GM23338 (cell line): ENCODE data around the gene CD7. TPM values are rescaled to one million over a fixed set of nuclear protein-coding genes. Genes with fewer than 3 reads are reported as not detected.

Experiments used
- ATAC-seq: fragments of 200-7000 bp; cut with Tn5 transposase; 3 replicates; pipeline ENCODE4 v1.9.1; 2020
- DNase-seq: peaks from one replicate; pipeline ENCODE4 v3.0.0-alpha.2; 2015; ENCODE audit warnings: low spot score
- H2AFZ ChIP-seq: fragments of 200-600 bp; sonication (generic); 2 replicates; pipeline ENCODE4 v1.8.0; 2016; ENCODE audit warnings: antibody characterized with exemption, mild to moderate bottlenecking, moderate library complexity
- H3F3A ChIP-seq: fragments of 200-600 bp; sonication (generic); replicated peaks from 2 replicates; pipeline ENCODE4 v1.8.0; 2017; ENCODE audit warnings: antibody characterized with exemption, mixed run types, low read depth
- H3K27ac ChIP-seq: fragments of 200-600 bp; sonication (generic); 2 replicates; pipeline ENCODE4 v1.6.1; 2016; ENCODE audit warnings: low read depth
- H3K27me3 ChIP-seq: fragments of 200-600 bp; sonication (generic); 2 replicates; pipeline ENCODE4 v1.8.0; 2016; ENCODE audit warnings: mild to moderate bottlenecking, mixed run types, moderate library complexity; ENCODE audit not compliant: insufficient read depth
- H3K36me3 ChIP-seq: fragments of 200-600 bp; sonication (generic); 2 replicates; pipeline ENCODE4 v1.8.0; 2016; ENCODE audit warnings: mild to moderate bottlenecking; ENCODE audit not compliant: insufficient read depth
- H3K4me1 ChIP-seq: fragments of 200-600 bp; sonication (generic); 2 replicates; pipeline ENCODE4 v1.8.0; 2016; ENCODE audit warnings: mild to moderate bottlenecking, moderate library complexity; ENCODE audit not compliant: insufficient read depth
- H3K4me2 ChIP-seq: fragments of 200-600 bp; sonication (generic); 2 replicates; pipeline ENCODE4 v1.7.1; 2017; ENCODE audit warnings: mixed run types
- H3K4me3 ChIP-seq: fragments of 200-600 bp; sonication (generic); 2 replicates; pipeline ENCODE4 v1.6.1; 2016; ENCODE audit warnings: mixed run types
- H3K79me2 ChIP-seq: fragments of 200-600 bp; sonication (generic); replicated peaks from 2 replicates; pipeline ENCODE4 v1.8.0; 2017; ENCODE audit warnings: mild to moderate bottlenecking; ENCODE audit not compliant: insufficient read depth
- H3K9me2 ChIP-seq: fragments of 200-600 bp; sonication (generic); 2 replicates; pipeline ENCODE4 v1.8.0; 2017; ENCODE audit not compliant: insufficient read depth
- H4K20me1 ChIP-seq: fragments of 200-600 bp; sonication (generic); replicated peaks from 2 replicates; pipeline ENCODE4 v1.8.0; 2017; ENCODE audit warnings: mild to moderate bottlenecking; ENCODE audit not compliant: insufficient read depth
- H3K27ac Mint-ChIP-seq: 2 replicates; pipeline ENCODE4 v1.8.0; 2020; ENCODE audit warnings: inconsistent platforms, mild to moderate bottlenecking, moderate library complexity, mixed read lengths
- H3K27me3 Mint-ChIP-seq: 3 replicates; pipeline ENCODE4 v1.8.0; 2022; ENCODE audit warnings: low read depth, mild to moderate bottlenecking, moderate library complexity, mixed read lengths, inconsistent platforms; ENCODE audit not compliant: insufficient read depth, poor library complexity
- H3K36me3 Mint-ChIP-seq: 3 replicates; pipeline ENCODE4 v1.8.0; 2021; ENCODE audit warnings: low read depth, mild to moderate bottlenecking, inconsistent platforms, moderate library complexity, mixed read lengths
- H3K4me1 Mint-ChIP-seq: 3 replicates; pipeline ENCODE4 v1.8.0; 2020; ENCODE audit warnings: mild to moderate bottlenecking, inconsistent platforms, mixed read lengths
- H3K4me3 Mint-ChIP-seq: 3 replicates; pipeline ENCODE4 v1.8.0; 2021; ENCODE audit warnings: moderate library complexity, mild to moderate bottlenecking, inconsistent platforms, mixed read lengths
- H3K9me3 Mint-ChIP-seq: 3 replicates; pipeline ENCODE4 v1.8.0; 2020; ENCODE audit warnings: moderate library complexity, mild to moderate bottlenecking, inconsistent platforms, mixed read lengths
- ETS1 ChIP-seq: IDR thresholded peaks from 2 replicates; pipeline ENCODE4 v1.6.1; 2016; ENCODE audit warnings: antibody characterized with exemption
- EZH2 ChIP-seq: fragments of 200-600 bp; sonication (generic); IDR thresholded peaks from one replicate; pipeline ENCODE4 v1.8.0; 2017; ENCODE audit warnings: antibody characterized with exemption, mild to moderate bottlenecking, low read depth; ENCODE audit not compliant: unreplicated experiment
- NANOG ChIP-seq: IDR thresholded peaks from 2 replicates; pipeline ENCODE4 v1.6.1; 2016; ENCODE audit warnings: antibody characterized with exemption, borderline replicate concordance
- POLR2AphosphoS5 ChIP-seq: IDR thresholded peaks from 2 replicates; pipeline ENCODE4 v1.6.1; 2016; ENCODE audit warnings: antibody characterized with exemption, low read depth
- STAT1 ChIP-seq: IDR thresholded peaks from one replicate; pipeline ENCODE4 v1.6.1; 2016; ENCODE audit warnings: antibody characterized with exemption; ENCODE audit not compliant: unreplicated experiment
- ZNF114 ChIP-seq: fragments of 250-450 bp; sonication (Bioruptor Pico); IDR thresholded peaks from 2 replicates; pipeline ENCODE4 v1.5.0; 2020; ENCODE audit warnings: mild to moderate bottlenecking, moderate library complexity
- polyA plus RNA-seq: library from polyadenylated mRNA; unstranded; fragments of >200 nt; fragmentation: Nextera tagmentation; extraction: Ambion mirVana; gene quantifications from 2 replicates; pipeline ENCODE4 v1.2.1, GENCODE V29; 2016
- total RNA-seq: library from RNA; depleted of rRNA; stranded (reverse); fragments of >200 nt; shearing (Covaris generic); gene quantifications from 2 replicates; pipeline ENCODE4 v1.2.3, GENCODE V29; 2014; rRNA removed

CD7 gene
- total and polyA plus RNA-seq, 2 experiments from 2014 or later = 0.42 to 0.44 TPM

- no peaks in the 10 kb centered on the region for H3K27me3 ChIP-seq
- H3F3A ChIP-seq = peaks cover 4% of the 10 kb centered on the region; the same call in 1 of the 2 replicates
- H3K27ac ChIP-seq = no peak overlapping the region
- Mint-ChIP-seq H3K27me3 (no peaks in the 10 kb centered on the region), H3K4me1 (peaks cover 26% of the 10 kb centered on the region), H3K9me3 (peaks cover 2% of the 10 kb centered on the region; the same call in 2 of the 3 replicates), H3K27ac (no peak overlapping the region), H3K4me3 (no peak overlapping the region), H3K36me3 (peaks cover 88% of the 10 kb centered on the region)
- peaks cover 89% of the 10 kb centered on the region for H4K20me1 ChIP-seq
- no peaks in the 10 kb centered on the region for H3K9me2 ChIP-seq
- H3K4me1 ChIP-seq = peaks cover 1% of the 10 kb centered on the region
- ATAC-seq (no peak), DNase-seq (no peak)
- peaks cover 98% of the 10 kb centered on the region for H3K79me2 ChIP-seq
- TF ChIP-seq NANOG (no peak), ETS1 (no peak), POLR2AphosphoS5 (no peak), EZH2 (no peak), ZNF114 (no peak), STAT1 (no peak)
- H3K4me2 ChIP-seq = no peak overlapping the region
- H3K36me3 ChIP-seq = peaks cover 42% of the 10 kb centered on the region
- no peak overlapping the region for H3K4me3 ChIP-seq
- no peak overlapping the region for H2AFZ ChIP-seq
Measured at GRCh38 chr17:82266142-82266541, 51.3 kb downstream of the CD7 start.

Other genes with a start within 250 kb of the CD7 start
- 692 and 849 TPM in 2 replicates for gene FASN, start 219.4 kb downstream of the CD7 start, total RNA-seq
- gene FASN, start 219.4 kb downstream of the CD7 start, polyA plus RNA-seq = 110 and 120 TPM in 2 replicates
- 6.7 and 16.3 TPM in 2 replicates for gene CCDC57, start 104.8 kb downstream of the CD7 start, total RNA-seq
- gene CCDC57, start 104.8 kb downstream of the CD7 start, polyA plus RNA-seq = 6.4 and 7.0 TPM in 2 replicates
- gene SLC16A3, start 88.6 kb downstream of the CD7 start, total RNA-seq = 10.6 and 14.4 TPM in 2 replicates
- 2.9 and 3.5 TPM in 2 replicates for gene SLC16A3, start 88.6 kb downstream of the CD7 start, polyA plus RNA-seq
- 48.4 and 66.4 TPM in 2 replicates for gene CSNK1D, start 43.9 kb downstream of the CD7 start, total RNA-seq
- 43.5 and 55.3 TPM in 2 replicates for gene CSNK1D, start 43.9 kb downstream of the CD7 start, polyA plus RNA-seq
- gene SECTM1, start 16.2 kb upstream of the CD7 start, total RNA-seq = 0.16 and 1.3 TPM in 2 replicates
- 0.21 TPM in 1 of 2 replicates, not detected in the other for gene SECTM1, start 16.2 kb upstream of the CD7 start, polyA plus RNA-seq
- gene TEX19, start 41.6 kb upstream of the CD7 start, total RNA-seq = 0.66 and 1.1 TPM in 2 replicates
- gene TEX19, start 41.6 kb upstream of the CD7 start, polyA plus RNA-seq = 0.10 and 0.23 TPM in 2 replicates
- gene UTS2R, start 54.2 kb upstream of the CD7 start, total RNA-seq = 0.49 and 0.82 TPM in 2 replicates
- not detected in 2 replicates for gene UTS2R, start 54.2 kb upstream of the CD7 start, polyA plus RNA-seq
- 23.1 and 31.1 TPM in 2 replicates for gene HEXD, start 100.7 kb upstream of the CD7 start, total RNA-seq
- gene HEXD, start 100.7 kb upstream of the CD7 start, polyA plus RNA-seq = 11.0 and 11.9 TPM in 2 replicates
- gene OGFOD3, start 101.0 kb upstream of the CD7 start, total RNA-seq = 24.6 and 30.8 TPM in 2 replicates
- gene OGFOD3, start 101.0 kb upstream of the CD7 start, polyA plus RNA-seq = 9.6 and 10.6 TPM in 2 replicates
- gene CYBC1, start 133.1 kb upstream of the CD7 start, total RNA-seq = 61.2 and 72.4 TPM in 2 replicates
- gene CYBC1, start 133.1 kb upstream of the CD7 start, polyA plus RNA-seq = 22.5 and 24.7 TPM in 2 replicates
- gene NARF, start 141.1 kb upstream of the CD7 start, total RNA-seq = 66.1 and 83.8 TPM in 2 replicates
- gene NARF, start 141.1 kb upstream of the CD7 start, polyA plus RNA-seq = 67.1 and 69.5 TPM in 2 replicates
- gene FOXK2, start 202.1 kb upstream of the CD7 start, total RNA-seq = 62.4 and 66.0 TPM in 2 replicates
- gene FOXK2, start 202.1 kb upstream of the CD7 start, polyA plus RNA-seq = 12.2 and 12.3 TPM in 2 replicates